Transverse colon (tissue), 4 donors: ENCODE data around the gene APLP2. TPM values are rescaled to one million over a fixed set of nuclear protein-coding genes. Genes with fewer than 3 reads are reported as not detected.

Experiments
- DNase-seq: peaks from one replicate; pipeline ENCODE4 v3.0.0-alpha.2; 2019
- H3K27ac ChIP-seq, 4 donors: fragments of 200-600 bp; sonication (generic); 2 replicates each; pipeline ENCODE4 v1.5.1; 2016 to 2018; ENCODE audit warnings: inconsistent platforms in 4 of 4
- H3K27me3 ChIP-seq: fragments of 200-600 bp; sonication (generic); 2 replicates; pipeline ENCODE4 v1.5.1; 2017; ENCODE audit warnings: inconsistent platforms
- H3K36me3 ChIP-seq, 4 donors: fragments of 200-600 bp; sonication (generic); 2 replicates each; pipeline ENCODE4 v1.5.1; 2017 to 2019; ENCODE audit warnings: inconsistent platforms in 4 of 4
- H3K4me1 ChIP-seq, 4 donors: fragments of 200-600 bp; sonication (generic); 2 replicates each; pipeline ENCODE4 v1.5.1; 2017 to 2020; ENCODE audit warnings: inconsistent platforms in 4 of 4
- H3K4me3 ChIP-seq, 4 donors: fragments of 200-600 bp; sonication (generic); 1 replicate in 1 of 4; 2 replicates in 3 of 4; pipeline versions ENCODE4 v1.5.1 to v1.6.1; 2017 to 2019; ENCODE audit warnings: inconsistent platforms in 4 of 4
- H3K9me3 ChIP-seq, 2 donors: fragments of 200-600 bp; sonication (generic); 2 replicates each; pipeline ENCODE4 v1.5.1; 2017 to 2019; ENCODE audit warnings: inconsistent platforms in 2 of 2
- CTCF ChIP-seq, 5 experiments: fragments of 200-600 bp in 3 of 5; fragments of 450-650 bp in 2 of 5; sonication (generic) in 3 of 5; IDR thresholded peaks; 1 replicate in 2 of 5; 2 replicates in 3 of 5; pipeline ENCODE4 v1.5.1; 2016 to 2017; ENCODE audit warnings: antibody characterized with exemption in 5 of 5, inconsistent platforms in 3 of 5, mild to moderate bottlenecking in 2 of 5, moderate library complexity in 1 of 5
- EP300 ChIP-seq: sonication (generic); formaldehyde crosslinking; IDR thresholded peaks from one replicate; pipeline ENCODE4 v1.6.1; 2017; ENCODE audit warnings: antibody characterized with exemption, low read depth
- POLR2A ChIP-seq: fragments of 450-650 bp; IDR thresholded peaks from one replicate; pipeline ENCODE4 v1.6.1; 2016; ENCODE audit warnings: antibody characterized with exemption, mild to moderate bottlenecking, moderate library complexity
- POLR2AphosphoS5 ChIP-seq, 3 donors: sonication (generic); formaldehyde crosslinking; IDR thresholded peaks; one replicate each; pipeline ENCODE4 v1.6.1; 2016; ENCODE audit warnings: antibody characterized with exemption in 3 of 3
- WGBS, 2 donors: methylation state at CpG; one replicate each; pipeline ENCODE4 v1.1.5; 2018; ENCODE audit warnings: low coverage in 1 of 2; 5-methylcytosine and 5-hydroxymethylcytosine counted together
- in situ Hi-C, 4 donors: fragments of 200-750 bp; cut with MboI; loops; one replicate each; pipeline versions ENCODE4 v1.15.0 to v1.15.1; 2017; ENCODE audit warnings: low sequenced_read_pairs in 3 of 4, low pct_ligation_motif_present in 1 of 4, low pct_unique_long_range_greater_than_20kb in 1 of 4
- intact Hi-C: fragments of 100-400 bp; cut with DNase I; formaldehyde crosslinking; loops from one replicate; pipeline ENCODE4 v1.15.1; 2023; ENCODE audit warnings: low total_unique reads
- total RNA-seq, 4 donors: library from RNA; depleted of rRNA; stranded (reverse); fragments of >200 nt; gene quantifications; one replicate each; pipeline ENCODE4 v1.1.0, GENCODE V29; 2016

The APLP2 gene
- total RNA-seq, 4 donors from 2014 or later = 191 to 618 (median 396) TPM

- 94 to 100% methylated on average over 2 of the region's 2 CpGs for WGBS, 2 donors
- no peak for DNase-seq
- Histone ChIP-seq H3K36me3 (peaks cover 0 to 9% (median 2%) of the 10 kb centered on the region in 4 donors), H3K4me1 (no peaks in the 10 kb centered on the region), H3K9me3 (no peaks in the 10 kb centered on the region), H3K4me3 (no peak overlapping the region), H3K27ac (no peak overlapping the region), H3K27me3 (no peaks in the 10 kb centered on the region)
- TF ChIP-seq EP300 (no peak), POLR2A (no peak), POLR2AphosphoS5 (IDR thresholded peaks at IDR 0.05) (no peak), CTCF (IDR thresholded peaks at IDR 0.05) (no peak)
- intact Hi-C loops = no loop called here
- in situ Hi-C loops = no loop called here
Measured at GRCh38 chr11:130109386-130109785, 39.7 kb downstream of the APLP2 start.

GRCh38 chr11:130110339-130111108 is 40.8 kb downstream of the APLP2 start:
- Histone ChIP-seq H3K4me1 (peaks cover 0 to 10% (median 6%) of the 10 kb centered on the region in 4 donors), H3K9me3 (no peaks in the 10 kb centered on the region), H3K27me3 (no peaks in the 10 kb centered on the region), H3K4me3 (no peak overlapping the region), H3K27ac (no peak overlapping the region), H3K36me3 (peaks cover 0 to 9% (median 2%) of the 10 kb centered on the region in 4 donors)
- in situ Hi-C loops (no loop called here), intact Hi-C loops (no loop called here)
- TF ChIP-seq POLR2AphosphoS5 (IDR thresholded peaks at IDR 0.05) (no peak), EP300 (no peak), POLR2A (no peak), CTCF (IDR thresholded peaks at IDR 0.05) (no peak)
- DNase-seq = no peak
- WGBS, 2 donors = 92 to 96% methylated on average over 6 to 7 of the region's 7 CpGs

- 96 to 98% methylated on average over 4 to 10 of the region's 10 CpGs for WGBS, 2 donors
- in situ Hi-C loops (no loop called here), intact Hi-C loops (no loop called here)
- H3K27ac ChIP-seq = no peak overlapping the region
- no peak overlapping the region for H3K4me3 ChIP-seq
- no peak for TF ChIP-seq CTCF (IDR thresholded peaks at IDR 0.05)
- no peak for TF ChIP-seq EP300
- DNase-seq = no peak
- peaks cover 0 to 9% (median 2%) of the 10 kb centered on the region in 4 donors for H3K36me3 ChIP-seq
- H3K27me3 ChIP-seq = no peaks in the 10 kb centered on the region
- peaks cover 0 to 14% (median 6%) of the 10 kb centered on the region in 4 donors for H3K4me1 ChIP-seq
- H3K9me3 ChIP-seq = no peaks in the 10 kb centered on the region
Measured at GRCh38 chr11:130112071-130112830, 42.6 kb downstream of the APLP2 start.

GRCh38 chr11:130114281-130114680 is 44.6 kb downstream of the APLP2 start:
- peaks cover 0 to 23% (median 6%) of the 10 kb centered on the region in 4 donors for H3K4me1 ChIP-seq
- H3K27ac ChIP-seq = no peak overlapping the region
- H3K27me3 ChIP-seq = no peaks in the 10 kb centered on the region
- 90 to 92% methylated on average over 5 of the region's 5 CpGs for WGBS, 2 donors
- H3K4me3 ChIP-seq = no peak overlapping the region
- in situ Hi-C loops (no loop called here), intact Hi-C loops (no loop called here)
- no peaks in the 10 kb centered on the region for H3K9me3 ChIP-seq
- DNase-seq = no peak
- TF ChIP-seq POLR2A = no peak
- no peak for TF ChIP-seq POLR2AphosphoS5 (IDR thresholded peaks at IDR 0.05)
- H3K36me3 ChIP-seq = peaks cover 0 to 9% (median 2%) of the 10 kb centered on the region in 4 donors
